Measurements from ENCODE around the gene RNF151. TPM values are rescaled to one million over a fixed set of nuclear protein-coding genes. Genes with fewer than 3 reads are reported as not detected.

The RNF151 gene
- total RNA-seq, 1 experiment from 2014 or later: not detected

DNA sequence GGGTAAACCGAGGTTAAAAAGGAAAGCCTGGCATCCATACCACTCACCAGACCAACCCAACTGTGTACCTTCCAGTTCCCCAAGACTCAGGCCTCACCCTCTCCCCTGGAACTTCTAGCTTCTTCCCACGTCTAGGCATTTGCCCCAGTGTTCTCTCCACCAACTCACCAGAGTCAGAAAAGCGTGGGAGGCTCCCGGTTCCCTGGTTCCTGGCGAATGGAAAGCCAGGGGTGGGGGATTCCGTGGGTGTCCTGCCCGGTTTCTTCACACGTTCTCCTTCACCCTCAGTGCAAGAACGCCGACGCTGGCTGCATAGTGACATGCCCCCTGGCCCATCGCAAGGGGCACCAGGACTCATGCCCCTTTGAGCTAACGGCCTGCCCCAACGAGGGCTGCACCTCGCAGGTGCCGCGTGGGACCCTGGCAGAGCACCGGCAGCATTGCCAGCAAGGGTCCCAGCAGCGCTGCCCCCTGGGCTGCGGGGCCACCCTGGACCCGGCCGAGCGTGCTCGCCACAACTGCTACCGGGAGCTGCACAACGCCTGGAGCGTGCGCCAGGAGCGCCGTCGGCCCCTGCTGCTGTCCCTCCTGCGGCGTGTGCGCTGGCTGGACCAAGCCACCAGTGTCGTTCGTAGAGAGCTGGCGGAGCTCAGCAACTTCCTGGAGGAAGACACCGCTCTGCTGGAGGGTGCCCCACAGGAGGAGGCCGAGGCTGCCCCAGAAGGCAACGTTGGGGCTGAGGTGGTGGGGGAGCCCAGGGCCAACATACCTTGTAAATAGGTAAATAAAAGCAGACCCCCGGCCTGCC is 1.7 kb downstream of the RNF151 start:
- TF ChIP-seq, protein P1, sequence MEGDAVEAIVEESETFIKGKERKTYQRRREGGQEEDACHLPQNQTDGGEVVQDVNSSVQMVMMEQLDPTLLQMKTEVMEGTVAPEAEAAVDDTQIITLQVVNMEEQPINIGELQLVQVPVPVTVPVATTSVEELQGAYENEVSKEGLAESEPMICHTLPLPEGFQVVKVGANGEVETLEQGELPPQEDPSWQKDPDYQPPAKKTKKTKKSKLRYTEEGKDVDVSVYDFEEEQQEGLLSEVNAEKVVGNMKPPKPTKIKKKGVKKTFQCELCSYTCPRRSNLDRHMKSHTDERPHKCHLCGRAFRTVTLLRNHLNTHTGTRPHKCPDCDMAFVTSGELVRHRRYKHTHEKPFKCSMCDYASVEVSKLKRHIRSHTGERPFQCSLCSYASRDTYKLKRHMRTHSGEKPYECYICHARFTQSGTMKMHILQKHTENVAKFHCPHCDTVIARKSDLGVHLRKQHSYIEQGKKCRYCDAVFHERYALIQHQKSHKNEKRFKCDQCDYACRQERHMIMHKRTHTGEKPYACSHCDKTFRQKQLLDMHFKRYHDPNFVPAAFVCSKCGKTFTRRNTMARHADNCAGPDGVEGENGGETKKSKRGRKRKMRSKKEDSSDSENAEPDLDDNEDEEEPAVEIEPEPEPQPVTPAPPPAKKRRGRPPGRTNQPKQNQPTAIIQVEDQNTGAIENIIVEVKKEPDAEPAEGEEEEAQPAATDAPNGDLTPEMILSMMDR (IDR thresholded peaks at IDR 0.05; ENCODE audit: unreplicated experiment): no peak
- peaks cover 18% of the 10 kb centered on the region for H3K4me1 Mint-ChIP-seq (ENCODE audit: insufficient read depth, unreplicated experiment)
- DNase-seq (ENCODE audit: unreplicated experiment): no peak
- intact Hi-C loops (cut with micrococcal nuclease): no loop called here
- peaks cover 31% of the 10 kb centered on the region for H3K36me3 Mint-ChIP-seq (ENCODE audit: insufficient read depth, unreplicated experiment)
- no peaks in the 10 kb centered on the region for H3K27me3 Mint-ChIP-seq (ENCODE audit: insufficient read depth, unreplicated experiment)
- H3K4me3 Mint-ChIP-seq (ENCODE audit: unreplicated experiment): no peak overlapping the region
- CTCF ChIA-PET: no interaction called here
- H3K27ac Mint-ChIP-seq (ENCODE audit: low read depth, unreplicated experiment): no peak overlapping the region
- POLR2A ChIA-PET: interaction anchor here (1.0 kb wide), 1 partner anchor 15 kb away, joined by 5 read pairs; the partner anchor contains the start of gene GFER
- H3K9me3 Mint-ChIP-seq (ENCODE audit: unreplicated experiment): no peaks in the 10 kb centered on the region
- BruUV-seq (replicated peaks): no TSS peak

DNA sequence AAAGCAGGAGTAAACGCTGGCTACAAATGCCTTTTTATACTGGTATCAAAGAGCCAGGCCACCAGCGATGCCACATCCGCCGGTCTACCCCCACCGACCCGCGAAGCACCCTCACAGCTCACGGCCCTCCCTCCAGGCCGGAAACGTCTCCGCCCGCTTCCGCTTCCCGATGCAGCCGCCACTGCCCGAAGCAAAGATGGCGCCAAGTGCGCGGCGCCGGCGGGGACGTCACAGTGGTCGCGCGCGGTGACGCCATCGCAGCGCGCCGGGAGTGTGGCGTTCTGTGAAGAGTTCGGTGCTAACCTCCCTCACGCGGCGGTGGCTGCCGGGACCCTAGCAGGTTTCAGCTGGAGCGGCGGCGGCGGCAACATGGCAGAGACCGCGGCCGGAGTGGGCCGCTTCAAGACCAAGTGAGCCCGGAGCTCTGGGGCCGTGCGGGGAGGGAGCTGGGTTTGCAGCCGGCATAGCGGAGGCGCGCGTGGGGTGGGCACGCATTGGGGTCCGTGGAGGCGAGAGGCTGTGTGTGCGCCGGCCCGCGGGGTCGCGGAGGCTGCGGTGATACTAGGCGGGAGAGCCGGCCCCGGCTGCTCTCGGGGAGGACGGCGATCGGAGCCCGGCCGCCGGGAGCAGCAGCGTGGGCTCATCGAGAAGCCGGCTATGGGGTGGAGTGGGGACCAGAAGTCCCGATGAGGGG is 5.3 kb downstream of the RNF151 start, which contains the start of gene TBL3:
TSS of gene TBL3 (plus strand) at position 258 of the 694 bp plus-strand sequence. CDS start at position 370, 112 bp downstream.
- peak; percentile 92 for DNase-seq (ENCODE audit: unreplicated experiment)
- H3K4me3 Mint-ChIP-seq (ENCODE audit: unreplicated experiment): peak within 1 kb of the TSS; percentile 92
- intact Hi-C loops (cut with micrococcal nuclease): no loop called here
- POLR2A ChIA-PET: interaction anchor here (0.6 to 2.7 kb wide), 25 partner anchors 8 to 797 kb away, joined by 3 to 35 read pairs (median 5); partner anchors contain the start of genes GFER, NDUFB10, NTHL1 and NUBP2
- peaks cover 14% of the 10 kb centered on the region for H3K36me3 Mint-ChIP-seq (ENCODE audit: insufficient read depth, unreplicated experiment)
- H3K27ac Mint-ChIP-seq (ENCODE audit: low read depth, unreplicated experiment): peak within 1 kb of the TSS; percentile 95
- no peaks in the 10 kb centered on the region for H3K9me3 Mint-ChIP-seq (ENCODE audit: unreplicated experiment)
- H3K4me1 Mint-ChIP-seq (ENCODE audit: insufficient read depth, unreplicated experiment): peaks cover 13% of the 10 kb centered on the region
- CTCF ChIA-PET: interaction anchor here (0.5 to 0.8 kb wide), 5 partner anchors 11 to 176 kb away, joined by 3 to 5 read pairs (median 3); no protein-coding TSS in a partner anchor
- H3K27me3 Mint-ChIP-seq (ENCODE audit: insufficient read depth, unreplicated experiment): no peaks in the 10 kb centered on the region
- BruUV-seq (replicated peaks): no TSS peak
- TF ChIP-seq, protein P1 (IDR thresholded peaks at IDR 0.05; ENCODE audit: unreplicated experiment): no peak

DNA sequence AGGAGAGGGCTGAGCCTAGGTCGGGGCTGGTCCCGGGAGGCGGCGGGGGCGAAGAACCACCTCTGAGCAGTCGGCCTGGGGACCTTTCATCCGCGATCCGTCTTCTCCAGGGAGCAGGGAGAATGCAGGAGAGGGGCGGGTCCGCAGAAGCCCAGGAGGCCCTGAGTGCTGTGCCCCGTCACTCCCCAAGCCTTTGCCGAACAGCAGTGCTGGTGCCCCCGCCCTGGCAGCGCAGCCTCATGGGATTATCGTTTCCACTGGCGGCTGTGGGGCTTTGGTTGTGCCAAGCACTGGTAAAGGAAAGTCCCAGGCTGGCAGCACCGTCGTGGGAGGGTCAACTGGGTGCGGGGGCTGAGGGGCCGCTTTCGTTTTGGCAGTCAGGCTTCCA is 5.8 kb downstream of the RNF151 start:
- Mint-ChIP-seq H3K27me3 (ENCODE audit: insufficient read depth, unreplicated experiment) (no peaks in the 10 kb centered on the region), H3K9me3 (ENCODE audit: unreplicated experiment) (no peaks in the 10 kb centered on the region), H3K4me1 (ENCODE audit: insufficient read depth, unreplicated experiment) (peaks cover 13% of the 10 kb centered on the region), H3K36me3 (ENCODE audit: insufficient read depth, unreplicated experiment) (peaks cover 14% of the 10 kb centered on the region), H3K27ac (ENCODE audit: low read depth, unreplicated experiment) (peak overlapping the region; percentile 84), H3K4me3 (ENCODE audit: unreplicated experiment) (peak overlapping the region; percentile 92)
- TF ChIP-seq, protein P1 (IDR thresholded peaks at IDR 0.05; ENCODE audit: unreplicated experiment): no peak
- no TSS peak for BruUV-seq (replicated peaks)
- CTCF ChIA-PET: interaction anchor here (0.7 to 0.8 kb wide), 2 partner anchors 10 to 107 kb away, joined by 3 to 5 read pairs; no protein-coding TSS in a partner anchor
- no peak for DNase-seq (ENCODE audit: unreplicated experiment)
- intact Hi-C loops (cut with micrococcal nuclease): no loop called here
- POLR2A ChIA-PET: interaction anchor here (0.9 to 2.7 kb wide), 14 partner anchors 8 to 190 kb away, joined by 3 to 35 read pairs (median 8); partner anchors contain the start of genes GFER, NDUFB10, NTHL1 and NUBP2
